Body of pancreas (tissue), 4 donors: ENCODE measurements around the gene CMIP. TPM values are rescaled to one million over a fixed set of nuclear protein-coding genes. Genes with fewer than 3 reads are reported as not detected.

Experiments used
- ATAC-seq: fragments of 150-250 bp; one replicate; pipeline ENCODE4 v1.9.1; 2016
- DNase-seq, 4 donors: peaks; one replicate each; pipeline ENCODE4 v3.0.0-alpha.2; 2019
- H3K27ac ChIP-seq, 4 donors: fragments of 200-600 bp; sonication (generic); 1 replicate in 3 of 4; 2 replicates in 1 of 4; pipeline versions ENCODE4 v1.5.1 to v1.6.1; 2016 to 2019; ENCODE audit warnings: mild to moderate bottlenecking in 1 of 4, mixed read lengths in 1 of 4, moderate library complexity in 1 of 4
- H3K27me3 ChIP-seq, 2 donors: fragments of 200-600 bp; sonication (generic); one replicate each; pipeline ENCODE4 v1.6.0; 2016; ENCODE audit warnings: mild to moderate bottlenecking in 1 of 2
- H3K36me3 ChIP-seq, 2 donors: fragments of 200-600 bp; sonication (generic); replicated peaks in 1 of 2; 2 replicates each; pipeline ENCODE4 v1.5.1; 2016; ENCODE audit warnings: low read depth in 2 of 2; ENCODE audit not compliant: insufficient read depth in 1 of 2
- H3K4me1 ChIP-seq: fragments of 200-600 bp; sonication (generic); one replicate; pipeline ENCODE4 v1.6.0; 2016
- H3K4me3 ChIP-seq, 2 donors: fragments of 200-600 bp; sonication (generic); 1 replicate in 1 of 2; 2 replicates in 1 of 2; pipeline ENCODE4 v1.5.1; 2016 to 2019
- H3K9me3 ChIP-seq, 3 donors: fragments of 200-600 bp; sonication (generic); 1 replicate in 2 of 3; 2 replicates in 1 of 3; pipeline ENCODE4 v1.5.1; 2016
- POLR2A ChIP-seq, 3 donors: fragments of 450-650 bp; IDR thresholded peaks; one replicate each; pipeline ENCODE4 v1.6.1; 2016; ENCODE audit warnings: antibody characterized with exemption in 3 of 3, mild to moderate bottlenecking in 2 of 3
- WGBS, 2 donors: methylation state at CpG; one replicate each; pipeline ENCODE4 v1.1.5; 2017; 5-methylcytosine and 5-hydroxymethylcytosine counted together
- intact Hi-C: fragments of 100-400 bp; cut with DNase I; formaldehyde crosslinking; loops from one replicate; pipeline ENCODE4 v1.15.1; 2023
- total RNA-seq, 2 donors: library from RNA; depleted of rRNA; stranded (reverse); fragments of >200 nt; gene quantifications; one replicate each; pipeline ENCODE4 v1.1.0, GENCODE V29; 2016
- TF ChIP-seq, protein P1 (sequence below), 7 experiments: fragments of 450-650 bp in 4 of 7; fragments of 200-600 bp in 3 of 7; sonication (generic) in 3 of 7; IDR thresholded peaks; one replicate each; pipeline ENCODE4 v1.5.1; 2016 to 2019; ENCODE audit warnings: antibody characterized with exemption in 7 of 7

The CMIP gene
- total RNA-seq, 2 donors from 2014 or later = 18.7 to 18.8 TPM

DNA sequence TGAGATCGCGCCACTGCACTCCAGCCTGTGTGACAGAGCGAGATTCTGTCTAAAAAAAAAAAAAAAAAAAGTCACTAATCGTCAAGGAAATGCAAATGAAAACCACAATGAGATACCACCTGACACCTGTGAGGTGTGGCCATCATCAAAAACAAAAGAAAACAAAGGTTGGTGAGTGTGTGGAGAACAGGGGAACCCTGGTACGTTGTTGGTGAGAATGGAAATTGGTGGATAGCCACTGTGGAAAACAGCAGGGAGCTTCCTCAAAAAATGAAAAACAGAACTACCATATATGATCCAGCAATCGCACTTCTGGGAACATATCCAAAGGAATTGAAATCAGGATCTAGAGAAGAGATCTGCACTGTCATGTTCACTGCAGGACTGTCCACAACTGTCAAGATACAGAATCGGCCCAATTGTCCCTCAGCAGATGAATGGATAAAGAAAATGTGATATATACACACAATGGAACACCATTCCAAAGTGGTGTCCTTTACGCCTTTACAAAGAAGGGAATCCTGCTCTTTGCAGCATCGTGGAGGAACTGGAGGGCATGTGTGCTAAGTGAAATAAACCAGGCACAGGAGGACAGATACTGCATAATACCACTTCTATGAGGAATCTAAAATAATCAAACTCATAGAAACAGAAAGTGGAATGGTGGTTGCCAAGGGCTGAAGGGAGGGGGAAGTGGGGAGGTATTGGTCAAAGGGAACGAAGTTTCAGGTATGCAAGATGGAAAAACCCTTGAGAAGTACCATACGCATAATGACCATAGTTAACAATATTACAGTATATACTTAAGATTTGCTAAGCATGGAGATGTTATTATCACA lies 271.0 kb downstream of the CMIP start:
- no peaks in the 10 kb centered on the region for H3K36me3 ChIP-seq
- intact Hi-C loops = no loop called here
- WGBS, 2 donors = 65 to 67% methylated on average over 11 of the region's 11 CpGs
- ATAC-seq = no peak
- no peaks in the 10 kb centered on the region for H3K4me1 ChIP-seq
- H3K27ac ChIP-seq = no peak overlapping the region
- H3K9me3 ChIP-seq = no peaks in the 10 kb centered on the region
- H3K4me3 ChIP-seq = no peak overlapping the region
- TF ChIP-seq, protein P1, sequence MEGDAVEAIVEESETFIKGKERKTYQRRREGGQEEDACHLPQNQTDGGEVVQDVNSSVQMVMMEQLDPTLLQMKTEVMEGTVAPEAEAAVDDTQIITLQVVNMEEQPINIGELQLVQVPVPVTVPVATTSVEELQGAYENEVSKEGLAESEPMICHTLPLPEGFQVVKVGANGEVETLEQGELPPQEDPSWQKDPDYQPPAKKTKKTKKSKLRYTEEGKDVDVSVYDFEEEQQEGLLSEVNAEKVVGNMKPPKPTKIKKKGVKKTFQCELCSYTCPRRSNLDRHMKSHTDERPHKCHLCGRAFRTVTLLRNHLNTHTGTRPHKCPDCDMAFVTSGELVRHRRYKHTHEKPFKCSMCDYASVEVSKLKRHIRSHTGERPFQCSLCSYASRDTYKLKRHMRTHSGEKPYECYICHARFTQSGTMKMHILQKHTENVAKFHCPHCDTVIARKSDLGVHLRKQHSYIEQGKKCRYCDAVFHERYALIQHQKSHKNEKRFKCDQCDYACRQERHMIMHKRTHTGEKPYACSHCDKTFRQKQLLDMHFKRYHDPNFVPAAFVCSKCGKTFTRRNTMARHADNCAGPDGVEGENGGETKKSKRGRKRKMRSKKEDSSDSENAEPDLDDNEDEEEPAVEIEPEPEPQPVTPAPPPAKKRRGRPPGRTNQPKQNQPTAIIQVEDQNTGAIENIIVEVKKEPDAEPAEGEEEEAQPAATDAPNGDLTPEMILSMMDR (IDR thresholded peaks at IDR 0.05) = no peak
- TF ChIP-seq POLR2A (IDR thresholded peaks at IDR 0.05) = no peak
- no peak for DNase-seq
- H3K27me3 ChIP-seq = no peaks in the 10 kb centered on the region

DNA sequence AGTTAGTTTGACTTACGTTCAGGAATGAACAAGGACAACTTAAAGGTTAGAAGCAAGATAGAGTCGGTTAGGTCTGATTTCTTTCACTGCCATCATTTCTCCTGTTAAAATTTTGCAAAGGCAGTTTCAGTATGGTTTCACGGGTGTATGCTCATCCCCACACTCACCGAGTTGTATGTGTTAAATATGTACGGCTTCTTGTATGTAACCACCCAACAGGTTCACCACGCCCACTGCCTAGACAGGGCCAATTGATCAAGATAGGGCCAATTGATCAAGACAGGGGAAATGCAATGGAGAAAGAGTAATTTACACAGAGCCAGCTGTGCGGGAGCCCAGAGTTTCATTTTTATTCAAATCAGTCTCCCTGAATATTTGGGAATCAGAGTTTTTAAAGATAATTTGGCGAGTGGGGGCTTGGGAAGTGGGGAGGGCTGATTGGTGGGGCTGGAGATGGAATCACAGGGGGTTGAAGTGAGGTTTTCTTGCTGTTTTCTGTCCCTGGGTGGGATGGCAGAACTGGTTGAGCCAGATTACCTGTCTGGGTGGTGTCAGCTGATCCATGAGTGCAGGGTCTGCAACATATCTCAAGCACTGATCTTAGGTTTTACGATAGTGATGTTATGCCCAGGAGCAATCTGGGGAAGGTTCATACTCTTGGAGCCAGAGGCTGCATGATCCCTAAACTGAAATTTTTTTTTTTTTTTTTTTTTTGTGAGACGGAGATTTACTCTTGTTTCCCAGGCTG lies 272.0 kb downstream of the CMIP start:
- WGBS, 2 donors = 73 to 79% methylated on average over 10 of the region's 10 CpGs
- TF ChIP-seq POLR2A (IDR thresholded peaks at IDR 0.05) = no peak
- TF ChIP-seq, protein P1 (IDR thresholded peaks at IDR 0.05) = no peak
- no peak overlapping the region for H3K4me3 ChIP-seq
- H3K4me1 ChIP-seq = no peaks in the 10 kb centered on the region
- ATAC-seq (no peak), DNase-seq (no peak)
- no peak overlapping the region for H3K27ac ChIP-seq
- H3K36me3 ChIP-seq = no peaks in the 10 kb centered on the region
- no peaks in the 10 kb centered on the region for H3K27me3 ChIP-seq
- intact Hi-C loops = no loop called here
- no peaks in the 10 kb centered on the region for H3K9me3 ChIP-seq

- WGBS, 2 donors = 67 to 79% methylated on average over 8 of the region's 8 CpGs
- TF ChIP-seq, protein P1 (IDR thresholded peaks at IDR 0.05) = no peak
- no peak for TF ChIP-seq POLR2A (IDR thresholded peaks at IDR 0.05)
These were observed 273.1 kb downstream of the CMIP start for GRCh38 chr16:81717662-81718189.

DNA sequence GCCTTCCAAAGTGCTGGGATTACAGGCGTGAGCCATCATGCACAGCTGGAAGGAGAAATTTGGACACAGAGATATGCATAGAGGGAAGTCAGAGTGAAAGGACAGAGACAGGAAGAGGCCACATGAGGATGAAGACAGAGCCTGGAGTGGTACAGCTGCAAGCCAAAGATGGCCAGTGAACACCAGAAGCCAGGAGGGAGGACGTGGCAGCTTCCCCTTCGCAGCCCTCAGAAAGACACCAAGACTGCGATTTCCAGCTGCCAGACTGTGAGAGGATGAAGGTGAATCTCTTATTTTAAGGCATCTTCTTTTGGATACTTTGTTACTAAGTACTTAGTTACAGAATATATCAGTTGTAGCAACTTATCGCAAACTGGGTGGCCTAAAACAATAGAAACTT lies 274.0 kb downstream of the CMIP start:
- Histone ChIP-seq H3K4me1 (no peaks in the 10 kb centered on the region), H3K9me3 (no peaks in the 10 kb centered on the region), H3K27ac (no peak overlapping the region), H3K27me3 (no peaks in the 10 kb centered on the region), H3K4me3 (no peak overlapping the region), H3K36me3 (no peaks in the 10 kb centered on the region)
- ATAC-seq = no peak
- intact Hi-C loops = no loop called here
- 70 to 83% methylated on average over 5 of the region's 5 CpGs for WGBS, 2 donors
- no peak for TF ChIP-seq POLR2A (IDR thresholded peaks at IDR 0.05)
- TF ChIP-seq, protein P1 (IDR thresholded peaks at IDR 0.05) = no peak
- DNase-seq = no peak

More at GRCh38 chr16:81717662-81718189, 273.1 kb downstream of the CMIP start:
- ATAC-seq (no peak), DNase-seq (no peak)
- Histone ChIP-seq H3K36me3 (no peaks in the 10 kb centered on the region), H3K9me3 (no peaks in the 10 kb centered on the region), H3K27me3 (no peaks in the 10 kb centered on the region), H3K27ac (no peak overlapping the region), H3K4me3 (no peak overlapping the region), H3K4me1 (no peaks in the 10 kb centered on the region)
- intact Hi-C loops = no loop called here
